ENCODE measurements around the gene IDUA.

The IDUA gene

GRCh38 chr4:1017211-1017610 lies 30.4 kb downstream of the IDUA start:
- DNase-seq (ENCODE audit: low read depth), result no peak

DNA sequence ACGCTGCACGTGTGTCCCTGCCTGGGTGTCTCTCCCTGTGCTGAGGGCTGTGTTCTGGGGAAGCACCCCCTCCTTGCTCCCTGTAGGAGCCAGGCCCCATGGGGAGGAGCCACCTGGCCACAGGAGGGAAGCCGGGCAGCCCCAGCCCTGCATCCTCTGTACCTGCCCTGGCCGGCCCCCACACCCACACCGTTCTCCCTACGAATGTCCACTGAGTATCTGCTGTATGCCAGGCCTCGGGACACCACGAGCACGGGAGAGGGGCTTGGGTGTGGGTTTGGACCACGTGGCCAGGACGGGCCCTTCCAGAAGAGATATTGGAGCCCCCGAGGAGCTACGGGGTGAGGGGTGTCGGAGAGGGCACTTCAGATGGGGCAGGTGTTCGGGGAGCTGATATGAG lies 30.9 kb downstream of the IDUA start:
- DNase-seq (ENCODE audit: low read depth), result no peak

DNA sequence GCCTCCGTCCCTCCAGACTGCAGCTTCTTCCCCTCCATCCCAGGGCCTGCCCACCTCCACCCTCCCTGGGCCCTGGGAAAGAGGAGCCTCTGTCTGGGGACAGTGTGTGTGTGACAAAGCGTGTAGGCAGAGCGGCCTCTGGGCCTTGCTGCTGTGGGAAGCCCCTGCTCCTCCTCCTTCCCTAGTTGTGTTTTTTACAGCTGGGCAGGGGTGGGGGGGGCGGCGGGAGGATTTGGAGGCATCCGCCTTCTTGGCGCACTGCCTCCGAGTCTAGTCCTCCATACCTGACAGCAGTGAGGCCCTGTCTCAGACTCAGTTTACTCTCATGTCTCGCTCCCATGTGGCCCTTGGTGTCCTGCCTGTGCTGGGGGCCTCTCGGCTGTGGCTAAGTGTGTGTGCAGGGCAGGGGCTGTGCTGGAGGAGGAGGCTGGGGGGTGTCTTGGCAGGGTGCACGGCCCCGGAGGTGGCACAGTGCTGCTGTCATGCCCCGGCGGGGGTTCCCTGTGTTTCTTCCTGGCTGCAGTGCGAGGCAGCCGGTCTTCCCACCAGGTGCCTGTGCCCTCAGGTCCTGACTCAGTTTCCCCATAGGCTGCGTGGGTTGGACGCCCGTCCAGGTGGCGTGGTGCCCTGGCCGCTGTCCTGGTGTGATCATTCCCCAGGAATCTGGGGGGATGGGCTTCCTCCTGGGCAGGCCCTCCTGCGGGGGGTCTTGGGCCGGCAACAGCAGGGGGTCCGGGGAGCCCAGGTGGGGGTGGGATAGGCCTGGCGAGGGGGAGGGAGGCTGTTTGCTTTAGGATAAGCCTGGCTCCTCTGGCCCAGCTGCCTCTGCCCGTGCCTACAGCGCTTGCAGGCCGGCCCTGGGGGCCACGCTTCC lies 31.5 kb downstream of the IDUA start:
- DNase-seq (ENCODE audit: low read depth), result no peak

GRCh38 chr4:1019320-1019719 lies 32.5 kb downstream of the IDUA start:
- DNase-seq (ENCODE audit: low read depth), result no peak

DNA sequence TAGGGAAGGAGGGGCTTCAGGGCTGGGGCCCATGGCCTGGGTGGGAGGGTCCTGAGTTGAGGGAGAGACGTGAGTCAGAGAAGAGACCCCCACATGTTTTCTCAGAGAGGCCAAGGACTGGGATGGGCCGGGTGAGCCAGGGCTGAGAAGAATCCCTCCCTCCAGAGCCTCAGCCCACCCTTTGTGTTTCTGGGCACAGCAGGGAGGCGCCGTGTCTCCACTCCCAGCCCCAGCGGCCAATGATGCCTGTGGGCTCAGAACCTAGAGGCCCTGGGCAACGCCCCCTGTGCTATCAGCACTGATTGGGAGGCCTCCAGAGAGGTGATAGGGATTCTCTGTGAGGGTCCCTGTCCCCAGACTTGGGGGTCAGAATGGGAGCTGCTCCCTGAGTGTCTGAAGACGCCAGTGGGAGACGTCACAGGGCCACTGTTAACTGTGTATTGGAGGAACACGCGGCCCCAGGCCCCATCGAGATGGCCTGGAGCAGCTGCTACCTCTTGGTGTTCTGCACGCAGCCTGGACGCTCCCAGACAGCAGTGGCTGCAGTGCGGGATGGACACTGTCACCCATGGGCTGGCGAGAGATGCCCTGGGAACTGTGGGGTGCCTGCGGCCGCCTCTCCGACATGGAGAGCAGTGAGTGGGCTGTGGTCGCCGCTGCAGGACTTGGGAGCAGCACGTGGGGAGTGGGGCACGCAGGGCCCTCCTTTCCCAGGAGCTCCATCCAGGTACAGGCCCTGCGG lies 33.1 kb downstream of the IDUA start:
- no peak for DNase-seq (ENCODE audit: low read depth)

- DNase-seq (ENCODE audit: low read depth), result no peak
Measured at GRCh38 chr4:1021386-1022050, 34.7 kb downstream of the IDUA start.

DNA sequence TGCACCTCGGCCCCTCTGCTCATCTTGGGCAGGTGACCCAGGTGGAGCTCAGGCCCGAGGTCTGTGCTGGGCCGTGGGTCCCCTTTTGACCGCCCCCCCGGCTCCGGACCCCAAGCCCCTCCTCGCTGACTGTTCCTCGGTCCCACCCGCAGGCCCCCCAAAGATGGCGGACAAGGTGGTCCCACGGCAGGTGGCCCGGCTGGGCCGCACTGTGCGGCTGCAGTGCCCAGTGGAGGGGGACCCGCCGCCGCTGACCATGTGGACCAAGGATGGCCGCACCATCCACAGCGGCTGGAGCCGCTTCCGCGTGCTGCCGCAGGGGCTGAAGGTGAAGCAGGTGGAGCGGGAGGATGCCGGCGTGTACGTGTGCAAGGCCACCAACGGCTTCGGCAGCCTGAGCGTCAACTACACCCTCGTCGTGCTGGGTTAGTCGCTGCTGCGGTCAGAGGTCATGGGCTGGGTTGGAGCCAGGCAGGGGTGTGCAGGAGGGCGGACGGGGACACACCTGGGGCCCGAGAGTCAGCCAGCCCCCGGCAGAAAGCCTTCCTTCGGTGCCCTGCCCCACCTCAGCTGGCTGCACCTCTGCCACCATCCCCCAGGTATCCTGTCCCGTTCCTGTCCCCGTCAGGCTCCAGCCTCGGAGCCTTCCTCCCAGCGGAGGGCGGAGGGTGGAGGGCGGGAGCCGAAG lies 35.4 kb downstream of the IDUA start:
- DNase-seq (ENCODE audit: low read depth), result no peak

- no peak for DNase-seq (ENCODE audit: low read depth)
Measured at GRCh38 chr4:1022739-1023066, 35.9 kb downstream of the IDUA start.

DNA sequence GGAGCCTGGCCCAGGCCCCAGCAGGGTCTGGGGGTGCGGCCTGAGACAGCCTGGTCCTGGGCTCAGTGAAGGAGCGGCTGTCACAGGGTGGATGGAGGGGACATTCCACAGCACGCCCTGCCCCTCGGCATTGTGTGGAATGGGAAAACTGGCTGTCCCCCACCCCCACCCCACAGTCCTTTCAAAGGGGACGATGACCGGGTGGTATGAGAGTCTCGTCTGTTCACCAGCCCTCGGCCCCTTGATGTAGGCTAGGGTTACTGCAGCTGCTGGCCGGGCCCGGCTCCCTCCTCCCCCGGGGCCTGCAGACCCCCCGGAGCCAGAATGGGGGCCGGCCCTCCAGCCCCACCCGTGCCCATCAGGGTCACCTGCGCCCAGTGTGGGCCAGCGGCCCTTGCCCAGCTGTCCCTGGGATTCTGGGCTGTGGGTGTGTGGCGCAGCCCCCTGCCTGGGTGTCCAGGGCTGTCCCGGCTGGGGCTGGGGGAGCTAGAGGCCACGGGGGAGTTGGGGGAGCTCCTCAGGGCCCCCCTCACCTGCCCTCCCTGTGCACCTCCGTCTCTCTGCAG lies 36.3 kb downstream of the IDUA start:
- DNase-seq (ENCODE audit: low read depth), result no peak

GRCh38 chr4:1023895-1024740 lies 37.3 kb downstream of the IDUA start:
- no peak for DNase-seq (ENCODE audit: low read depth)

GRCh38 chr4:1024882-1025545 lies 38.2 kb downstream of the IDUA start:
- DNase-seq (ENCODE audit: low read depth), result no peak

DNA sequence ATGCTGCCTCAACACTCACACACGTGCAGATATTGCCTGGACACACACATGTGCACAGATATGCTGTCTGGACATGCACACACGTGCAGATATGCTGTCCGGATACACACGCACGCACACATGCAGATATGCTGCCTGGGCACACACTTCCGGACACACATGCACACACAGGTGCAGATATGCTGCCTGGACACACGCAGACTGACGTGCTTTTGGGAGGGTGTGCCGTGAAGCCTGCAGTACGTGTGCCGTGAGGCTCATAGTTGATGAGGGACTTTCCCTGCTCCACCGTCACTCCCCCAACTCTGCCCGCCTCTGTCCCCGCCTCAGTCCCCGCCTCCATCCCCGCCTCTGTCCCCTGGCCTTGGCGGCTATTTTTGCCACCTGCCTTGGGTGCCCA lies 39.3 kb downstream of the IDUA start:
- DNase-seq (ENCODE audit: low read depth), result no peak

DNA sequence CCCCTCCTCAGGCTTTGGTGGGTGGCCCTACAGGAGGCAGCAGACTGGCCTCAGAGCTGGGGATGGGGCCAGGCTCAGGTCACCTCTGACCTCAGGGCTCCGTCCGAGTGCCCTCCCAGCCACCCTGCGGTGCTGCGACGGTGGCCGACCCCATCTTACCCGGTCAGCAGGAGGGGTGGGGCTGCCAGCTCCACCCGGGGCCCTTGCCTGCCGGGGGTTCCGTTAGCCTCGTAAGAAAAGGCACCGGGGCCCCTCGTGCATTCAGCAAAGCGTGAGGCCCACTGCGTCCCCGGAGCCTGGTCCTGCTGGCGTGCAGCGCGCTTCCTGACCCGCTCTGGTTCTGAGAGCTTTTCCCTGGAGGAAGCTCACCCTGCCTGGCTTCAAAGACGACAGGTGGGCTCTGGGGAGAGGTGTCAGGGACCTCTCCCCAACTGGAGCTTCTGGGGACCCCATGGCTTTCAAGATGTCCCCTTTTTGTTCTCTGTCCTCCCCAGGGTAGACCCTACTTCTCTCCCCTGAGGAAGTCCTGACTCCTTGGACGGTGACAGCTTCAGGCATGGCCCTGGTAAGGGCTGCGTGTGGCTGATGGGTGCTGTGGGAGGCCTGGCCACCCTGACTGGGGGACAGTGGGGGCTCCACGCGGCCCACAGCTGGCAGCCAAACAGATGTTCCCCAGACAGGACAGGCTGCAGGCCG lies 40.5 kb downstream of the IDUA start:
- no peak for DNase-seq (ENCODE audit: low read depth)

GRCh38 chr4:1027915-1028238 lies 41.0 kb downstream of the IDUA start:
- DNase-seq (ENCODE audit: low read depth), result no peak

DNA sequence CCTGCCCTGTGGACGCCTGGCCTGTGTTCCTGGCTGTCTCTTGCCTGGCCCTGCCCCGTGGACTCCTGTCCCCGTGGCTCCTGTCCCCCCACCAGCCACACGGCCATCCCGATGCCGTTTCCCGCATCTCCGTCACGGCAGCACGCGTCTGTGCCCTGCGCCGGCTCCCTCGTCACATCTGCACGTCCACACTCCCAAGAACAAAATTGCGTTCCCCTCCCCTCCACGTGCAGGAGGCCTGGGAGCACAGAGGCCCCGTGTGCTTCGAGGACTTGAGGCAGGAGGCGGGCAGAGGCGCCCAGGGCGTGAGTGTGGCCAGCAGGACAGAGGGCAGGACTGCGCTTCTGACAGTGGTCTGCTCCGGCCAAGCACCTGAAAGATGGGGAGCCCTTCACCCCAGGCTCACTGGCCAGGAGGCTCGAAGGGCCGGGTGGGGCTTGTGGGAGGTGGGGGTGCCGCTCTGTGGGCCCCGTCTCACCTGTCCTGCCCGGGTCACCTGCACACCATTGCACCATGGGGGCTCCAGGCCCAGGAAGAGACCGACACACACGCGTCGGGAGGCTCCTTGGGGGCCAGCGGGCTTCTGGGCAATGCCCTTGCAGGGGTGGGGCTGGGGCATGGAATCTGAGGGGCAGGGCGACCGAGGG lies 41.9 kb downstream of the IDUA start:
- no peak for DNase-seq (ENCODE audit: low read depth)

- DNase-seq (ENCODE audit: low read depth), result no peak
Measured at GRCh38 chr4:1029529-1029928, 42.7 kb downstream of the IDUA start.

- no peak for DNase-seq (ENCODE audit: low read depth)
Measured at GRCh38 chr4:1030031-1030430, 43.2 kb downstream of the IDUA start.

DNA sequence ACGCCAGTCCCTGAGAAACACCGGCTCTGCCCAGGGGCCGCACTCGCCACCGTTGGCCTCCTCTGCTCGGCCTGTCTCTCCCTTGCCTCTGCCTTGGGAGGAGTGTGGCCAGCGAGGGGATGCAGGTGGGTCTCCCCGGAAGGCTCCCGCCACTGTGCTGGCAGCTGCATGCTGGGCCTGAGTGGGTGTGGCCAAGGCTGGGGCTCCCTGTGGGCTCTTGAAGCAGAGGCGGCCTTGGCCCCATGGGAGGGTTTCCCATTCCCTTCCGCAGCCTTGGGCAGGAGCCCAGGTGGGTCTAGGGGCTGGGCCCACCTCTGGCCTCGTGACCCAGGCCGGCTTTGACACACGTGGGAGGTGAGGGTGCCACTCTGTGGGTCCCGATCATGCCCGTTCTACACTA lies 43.7 kb downstream of the IDUA start:
- no peak for DNase-seq (ENCODE audit: low read depth)

- DNase-seq (ENCODE audit: low read depth), result no peak
Measured at GRCh38 chr4:1031346-1031745, 44.5 kb downstream of the IDUA start.

All from stimulated activated CD8-positive, alpha-beta memory T cell treated with anti-CD3 and anti-CD28 coated beads, Interleukin-7, amount 100 ng/mL, for 24 hours (primary cell).